ENCODE measurements around the gene TUBGCP6. TPM values are rescaled to one million over a fixed set of nuclear protein-coding genes. Genes with fewer than 3 reads are reported as not detected.

TUBGCP6 gene
- total RNA-seq, 1 donor from 2014 or later = 54.4 TPM

GRCh38 chr22:50199829-50200460 lies 44.9 kb downstream of the TUBGCP6 start:
- peaks cover 13% of the 10 kb centered on the region for H3K4me1 Mint-ChIP-seq
- no peaks in the 10 kb centered on the region for H3K9me3 Mint-ChIP-seq
- no peaks in the 10 kb centered on the region for H3K27me3 Mint-ChIP-seq (ENCODE audit: low read depth)
- no peak for TF ChIP-seq CTCF (conservative IDR thresholded peaks at IDR 0.05)
- no peak overlapping the region for H3K27ac Mint-ChIP-seq (ENCODE audit: unreplicated experiment)
- DNase-seq (ENCODE audit: low read depth, low spot score) = no peak
- H3K4me3 Mint-ChIP-seq = peak overlapping the region; percentile 78
- peaks cover 13% of the 10 kb centered on the region for H3K36me3 Mint-ChIP-seq (ENCODE audit: low read depth)

DNA sequence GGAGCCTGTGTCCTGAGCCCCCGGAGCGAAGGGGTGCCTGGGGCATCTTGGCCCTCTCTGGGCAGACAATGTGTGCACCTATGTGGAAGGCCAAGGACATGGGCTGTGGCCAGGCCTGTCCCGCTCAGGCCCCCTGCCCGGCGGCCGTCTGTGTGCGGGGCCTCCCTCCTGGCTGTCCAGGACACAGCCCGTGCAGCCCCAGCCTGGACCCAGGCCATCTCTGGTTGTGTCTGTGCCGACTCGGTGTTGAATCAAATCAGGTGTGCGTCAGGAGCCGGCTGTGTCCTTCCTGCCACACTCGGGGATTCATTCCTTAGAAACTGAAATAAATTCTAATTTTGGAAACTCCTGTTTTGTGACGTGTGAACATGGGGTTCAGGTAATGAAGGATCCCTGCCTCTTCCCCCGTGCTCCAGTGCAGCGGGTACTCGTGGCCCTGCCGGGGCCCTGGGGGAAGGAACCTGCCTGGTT lies 45.5 kb downstream of the TUBGCP6 start:
- Mint-ChIP-seq H3K4me1 (peaks cover 10% of the 10 kb centered on the region), H3K36me3 (ENCODE audit: low read depth) (peaks cover 13% of the 10 kb centered on the region), H3K4me3 (peak overlapping the region; percentile 78), H3K9me3 (no peaks in the 10 kb centered on the region), H3K27me3 (ENCODE audit: low read depth) (no peaks in the 10 kb centered on the region), H3K27ac (ENCODE audit: unreplicated experiment) (no peak overlapping the region)
- no peak for DNase-seq (ENCODE audit: low read depth, low spot score)
- TF ChIP-seq CTCF (conservative IDR thresholded peaks at IDR 0.05) = no peak

- peaks cover 10% of the 10 kb centered on the region for H3K4me1 Mint-ChIP-seq
Observed at GRCh38 chr22:50198624-50199017, 46.2 kb downstream of the TUBGCP6 start.

DNA sequence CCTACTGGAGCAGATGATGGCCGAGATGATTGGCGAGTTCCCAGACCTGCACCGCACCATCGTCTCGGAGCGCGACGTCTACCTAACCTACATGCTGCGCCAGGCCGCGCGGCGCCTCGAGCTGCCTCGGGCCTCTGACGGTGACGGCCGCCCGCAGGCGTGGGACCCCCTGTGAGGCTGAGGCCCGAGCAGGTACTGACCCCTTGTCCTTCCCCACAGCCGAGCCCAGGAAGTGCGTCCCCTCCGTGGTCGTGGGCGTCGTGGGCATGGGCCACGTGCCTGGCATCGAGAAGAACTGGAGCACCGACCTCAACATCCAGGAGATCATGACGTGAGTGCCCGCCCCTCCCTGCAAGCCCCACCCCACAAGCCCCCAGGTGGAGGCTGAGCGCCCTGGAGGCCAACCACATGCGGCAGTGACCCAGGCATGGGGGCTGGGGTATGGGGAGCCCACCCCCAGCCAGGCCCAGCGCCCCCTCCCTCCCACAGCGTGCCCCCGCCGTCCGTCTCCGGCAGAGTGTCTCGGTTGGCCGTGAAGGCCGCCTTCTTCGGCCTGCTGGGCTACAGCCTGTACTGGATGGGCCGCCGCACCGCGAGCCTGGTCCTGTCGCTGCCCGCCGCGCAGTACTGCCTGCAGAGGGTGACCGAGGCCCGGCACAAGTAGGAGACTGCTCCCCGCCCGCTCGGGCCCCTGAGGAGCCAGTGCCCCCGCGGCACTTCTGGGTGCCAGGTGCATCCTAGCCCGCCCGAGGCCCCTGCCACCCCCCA lies 46.8 kb downstream of the TUBGCP6 start:
- no peak for DNase-seq (ENCODE audit: low read depth, low spot score)
- no peak for TF ChIP-seq CTCF (conservative IDR thresholded peaks at IDR 0.05)
- Mint-ChIP-seq H3K27ac (ENCODE audit: unreplicated experiment) (no peak overlapping the region), H3K9me3 (no peaks in the 10 kb centered on the region), H3K4me1 (peaks cover 10% of the 10 kb centered on the region), H3K36me3 (ENCODE audit: low read depth) (peaks cover 3% of the 10 kb centered on the region), H3K27me3 (ENCODE audit: low read depth) (no peaks in the 10 kb centered on the region), H3K4me3 (peak overlapping the region; percentile 47)

More at GRCh38 chr22:50198624-50199017, 46.2 kb downstream of the TUBGCP6 start:
- no peaks in the 10 kb centered on the region for H3K9me3 Mint-ChIP-seq
- no peak overlapping the region for H3K4me3 Mint-ChIP-seq
- H3K36me3 Mint-ChIP-seq (ENCODE audit: low read depth) = peaks cover 9% of the 10 kb centered on the region
- H3K27me3 Mint-ChIP-seq (ENCODE audit: low read depth) = no peaks in the 10 kb centered on the region
- no peak for TF ChIP-seq CTCF (conservative IDR thresholded peaks at IDR 0.05)
- H3K27ac Mint-ChIP-seq (ENCODE audit: unreplicated experiment) = no peak overlapping the region
- no peak for DNase-seq (ENCODE audit: low read depth, low spot score)

GRCh38 chr22:50197000-50197800 lies 47.6 kb downstream of the TUBGCP6 start:
- Mint-ChIP-seq H3K27me3 (ENCODE audit: low read depth) (no peaks in the 10 kb centered on the region), H3K4me3 (no peak overlapping the region), H3K27ac (ENCODE audit: unreplicated experiment) (no peak overlapping the region), H3K9me3 (no peaks in the 10 kb centered on the region), H3K4me1 (peaks cover 5% of the 10 kb centered on the region), H3K36me3 (ENCODE audit: low read depth) (no peaks in the 10 kb centered on the region)
- no peak for DNase-seq (ENCODE audit: low read depth, low spot score)
- TF ChIP-seq CTCF (conservative IDR thresholded peaks at IDR 0.05) = no peak
